Effector memory CD8-positive, alpha-beta T cell (primary cell): ENCODE data around the gene EFCAB12.
"Not testable (repeated sequence)": the region's sequence is repeated elsewhere in the genome, so short reads cannot be mapped to it uniquely, and the experiment has no call there.

ENCODE experiments used
- ATAC-seq: fragments of 150-1000 bp; cut with Tn5 transposase; replicated peaks from 2 replicates; pipeline ENCODE4 v1.10.0; 2021; ENCODE audit warnings: mild to moderate bottlenecking, moderate library complexity
- DNase-seq, 3 experiments: peaks; one replicate each; pipeline ENCODE4 v3.0.0; 2021
- H3K27ac Mint-ChIP-seq, 2 donors: one replicate each; pipeline ENCODE4 v1.8.0; 2022; ENCODE audit warnings: mild to moderate bottlenecking in 2 of 2, mixed read lengths in 2 of 2, moderate library complexity in 2 of 2
- H3K27me3 Mint-ChIP-seq, 2 donors: one replicate each; pipeline ENCODE4 v1.8.0; 2022; ENCODE audit warnings: mixed read lengths in 2 of 2
- H3K36me3 Mint-ChIP-seq: one replicate; pipeline ENCODE4 v1.8.0; 2022; ENCODE audit warnings: mild to moderate bottlenecking, moderate library complexity, mixed read lengths; ENCODE audit not compliant: insufficient read depth
- H3K4me1 Mint-ChIP-seq, 2 donors: one replicate each; pipeline ENCODE4 v1.8.0; 2022; ENCODE audit warnings: low read depth in 2 of 2, mixed read lengths in 2 of 2
- H3K4me3 Mint-ChIP-seq, 2 donors: one replicate each; pipeline ENCODE4 v1.8.0; 2022; ENCODE audit warnings: mild to moderate bottlenecking in 2 of 2, mixed read lengths in 2 of 2, moderate library complexity in 2 of 2
- H3K9me3 Mint-ChIP-seq, 2 donors: one replicate each; pipeline ENCODE4 v1.8.0; 2022; ENCODE audit warnings: mixed read lengths in 2 of 2

Gene EFCAB12

DNA sequence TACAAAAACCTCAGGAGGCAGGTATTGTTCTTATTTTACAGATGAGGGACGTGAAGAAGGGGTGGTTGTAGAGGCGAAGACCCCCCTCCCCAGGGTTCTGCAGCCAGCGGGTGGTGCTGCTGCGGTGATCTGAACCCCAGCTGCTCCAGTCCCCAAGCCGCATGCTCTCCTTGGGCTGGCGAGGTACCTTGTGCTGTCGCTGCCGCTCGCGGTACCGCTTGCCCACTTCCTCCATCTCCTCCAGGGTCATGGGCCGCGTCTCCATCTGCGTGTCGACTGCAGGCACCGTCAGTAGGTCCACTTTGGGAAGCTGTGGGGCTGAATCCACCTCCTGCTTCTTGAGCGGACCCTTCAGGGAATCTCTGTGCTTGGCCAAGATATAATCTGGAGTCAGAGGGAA is 17.5 kb downstream of the EFCAB12 start:
- Mint-ChIP-seq H3K27ac (no peak overlapping the region), H3K9me3 (no peaks in the 10 kb centered on the region), H3K36me3 (no peaks in the 10 kb centered on the region), H3K27me3 (peaks cover 0 to 11% of the 10 kb centered on the region in 2 donors), H3K4me3 (no peak overlapping the region), H3K4me1 (no peaks in the 10 kb centered on the region)
- ATAC-seq (no peak), DNase-seq (no peak)

- H3K4me3 Mint-ChIP-seq, result no peak overlapping the region
- no peak overlapping the region for H3K27ac Mint-ChIP-seq
- DNase-seq (no peak), ATAC-seq (no peak)
- peaks cover 0 to 11% of the 10 kb centered on the region in 2 donors for H3K27me3 Mint-ChIP-seq
- H3K4me1 Mint-ChIP-seq, result no peaks in the 10 kb centered on the region
- no peaks in the 10 kb centered on the region for H3K9me3 Mint-ChIP-seq
- no peaks in the 10 kb centered on the region for H3K36me3 Mint-ChIP-seq
Measured at GRCh38 chr3:129409541-129409940, 18.9 kb downstream of the EFCAB12 start.

- peaks cover 0 to 3% of the 10 kb centered on the region in 2 donors for H3K4me1 Mint-ChIP-seq
- ATAC-seq, result no peak
- H3K36me3 Mint-ChIP-seq, result no peaks in the 10 kb centered on the region
- H3K9me3 Mint-ChIP-seq, result no peaks in the 10 kb centered on the region
- no peak overlapping the region for H3K4me3 Mint-ChIP-seq
- H3K27me3 Mint-ChIP-seq, result no peaks in the 10 kb centered on the region
- no peak for DNase-seq
- H3K27ac Mint-ChIP-seq, result no peak overlapping the region
Measured at GRCh38 chr3:129404610-129405009, 23.8 kb downstream of the EFCAB12 start.

DNA sequence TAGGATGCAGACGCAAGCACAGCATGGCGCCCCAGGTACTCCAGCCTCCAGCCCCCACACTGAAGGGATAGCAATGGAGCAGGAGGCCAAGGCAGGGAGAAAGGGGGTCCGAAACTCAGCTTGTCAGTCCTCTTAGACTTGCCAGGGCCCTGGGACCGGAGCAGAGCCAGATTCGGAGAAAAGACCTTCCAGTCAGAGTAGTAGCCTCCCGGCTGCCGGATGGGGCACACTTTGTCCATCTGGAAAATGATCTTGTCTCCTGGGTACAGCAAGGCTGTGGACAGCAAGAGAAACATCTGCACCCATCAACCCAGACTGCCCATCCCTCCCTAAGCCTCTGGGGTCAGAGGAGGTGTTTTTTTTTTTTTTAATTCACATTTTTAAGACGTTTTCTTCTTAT is 24.3 kb downstream of the EFCAB12 start:
- ATAC-seq, result no peak
- Mint-ChIP-seq H3K9me3 (no peaks in the 10 kb centered on the region), H3K27ac (no peak overlapping the region)

DNA sequence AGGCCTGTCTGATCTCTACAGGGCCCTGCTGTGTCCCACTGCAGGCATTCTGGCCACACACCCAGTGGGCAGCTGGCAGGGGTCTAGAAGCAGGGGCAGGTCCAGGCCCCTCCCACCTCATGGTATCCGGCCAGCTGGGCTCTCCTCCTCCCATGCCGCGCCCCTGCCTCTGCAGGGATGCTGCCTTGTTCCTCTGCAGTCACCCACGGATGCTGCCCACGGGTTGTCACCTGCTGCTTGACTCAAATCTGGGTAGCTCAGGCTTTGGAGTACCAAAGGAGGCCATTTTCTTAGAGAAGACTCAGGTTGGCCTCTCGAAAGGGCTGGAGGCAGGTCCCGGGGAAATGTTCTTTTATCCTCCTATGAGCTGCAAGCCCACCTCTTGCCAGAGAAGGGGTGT is 25.0 kb downstream of the EFCAB12 start:
- Mint-ChIP-seq H3K36me3 (peaks cover 5% of the 10 kb centered on the region), H3K27me3 (no peaks in the 10 kb centered on the region), H3K9me3 (no peaks in the 10 kb centered on the region), H3K27ac (no peak overlapping the region), H3K4me3 (no peak overlapping the region), H3K4me1 (peaks cover 5 to 9% of the 10 kb centered on the region in 2 donors)
- ATAC-seq (no peak), DNase-seq (no peak)

More for the DNA sequence above, 24.3 kb downstream of the EFCAB12 start:
- DNase-seq, result no peak
- H3K27me3 Mint-ChIP-seq, result no peaks in the 10 kb centered on the region
- H3K4me3 Mint-ChIP-seq, result no peak overlapping the region
- H3K4me1 Mint-ChIP-seq, result peaks cover 0 to 3% of the 10 kb centered on the region in 2 donors
- peaks cover under 1% of the 10 kb centered on the region for H3K36me3 Mint-ChIP-seq

- H3K27ac Mint-ChIP-seq, result no peak overlapping the region
Measured at GRCh38 chr3:129402616-129403015, 25.8 kb downstream of the EFCAB12 start.

DNA sequence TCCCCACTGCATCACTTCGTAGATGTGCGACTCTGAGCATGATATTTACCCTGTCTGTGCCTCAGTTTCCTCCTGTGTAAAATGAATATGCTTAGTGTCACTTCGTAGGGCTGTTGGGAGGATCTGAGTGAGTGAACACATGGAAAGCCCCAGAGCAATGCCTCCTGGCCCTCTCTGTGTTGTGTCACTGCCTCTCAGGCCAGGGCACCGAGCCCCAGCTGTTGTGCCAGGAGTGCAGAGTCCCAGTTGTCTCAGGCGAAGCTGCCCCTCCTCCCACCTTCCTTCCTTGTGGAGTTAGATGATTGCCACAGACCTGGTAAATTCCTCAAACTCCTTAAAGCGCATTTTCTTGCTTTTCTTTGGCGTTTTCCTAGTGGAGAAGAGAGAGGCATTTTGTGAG is 26.2 kb downstream of the EFCAB12 start:
- DNase-seq (no peak), ATAC-seq (no peak)
- Mint-ChIP-seq H3K4me1 (peaks cover 16 to 18% of the 10 kb centered on the region in 2 donors), H3K4me3 (no peak overlapping the region), H3K27me3 (no peaks in the 10 kb centered on the region), H3K9me3 (no peaks in the 10 kb centered on the region), H3K27ac (no peak overlapping the region), H3K36me3 (peaks cover 13% of the 10 kb centered on the region)

More at GRCh38 chr3:129402616-129403015, 25.8 kb downstream of the EFCAB12 start:
- Mint-ChIP-seq H3K4me3 (no peak overlapping the region), H3K4me1 (peaks cover 12 to 14% of the 10 kb centered on the region in 2 donors), H3K36me3 (peaks cover 13% of the 10 kb centered on the region), H3K27me3 (no peaks in the 10 kb centered on the region), H3K9me3 (no peaks in the 10 kb centered on the region)
- ATAC-seq (no peak), DNase-seq (no peak)

GRCh38 chr3:129399895-129400357 is 28.5 kb downstream of the EFCAB12 start:
- Mint-ChIP-seq H3K36me3 (peaks cover 21% of the 10 kb centered on the region), H3K4me1 (peaks cover 25 to 29% of the 10 kb centered on the region in 2 donors), H3K27ac (peak overlapping the region; percentile 98 to 99), H3K4me3 (peak overlapping the region; percentile 98), H3K27me3 (no peaks in the 10 kb centered on the region), H3K9me3 (no peaks in the 10 kb centered on the region)
- DNase-seq, result no peak
- no peak for ATAC-seq

GRCh38 chr3:129399145-129399894 is 29.1 kb downstream of the EFCAB12 start:
- no peaks in the 10 kb centered on the region for H3K9me3 Mint-ChIP-seq
- peaks cover 26% of the 10 kb centered on the region for H3K36me3 Mint-ChIP-seq
- peak overlapping the region; percentile 98 for H3K4me3 Mint-ChIP-seq
- peak overlapping the region; percentile 98 to 99 for H3K27ac Mint-ChIP-seq
- peaks cover 30 to 32% of the 10 kb centered on the region in 2 donors for H3K4me1 Mint-ChIP-seq
- no peaks in the 10 kb centered on the region for H3K27me3 Mint-ChIP-seq
- ATAC-seq (peak; percentile 85), DNase-seq (peak; percentile 68 to 77 (median 73))

- Mint-ChIP-seq H3K9me3 (no peaks in the 10 kb centered on the region), H3K4me1 (peaks cover 30 to 32% of the 10 kb centered on the region in 2 donors), H3K27me3 (no peaks in the 10 kb centered on the region), H3K27ac (peak overlapping the region; percentile 98 to 99), H3K4me3 (peak overlapping the region; percentile 98), H3K36me3 (peaks cover 31% of the 10 kb centered on the region)
- DNase-seq, result peak; percentile 5 to 11 (median 8)
- ATAC-seq, result peak; percentile 48
Measured at GRCh38 chr3:129398803-129399144, 29.7 kb downstream of the EFCAB12 start.

DNA sequence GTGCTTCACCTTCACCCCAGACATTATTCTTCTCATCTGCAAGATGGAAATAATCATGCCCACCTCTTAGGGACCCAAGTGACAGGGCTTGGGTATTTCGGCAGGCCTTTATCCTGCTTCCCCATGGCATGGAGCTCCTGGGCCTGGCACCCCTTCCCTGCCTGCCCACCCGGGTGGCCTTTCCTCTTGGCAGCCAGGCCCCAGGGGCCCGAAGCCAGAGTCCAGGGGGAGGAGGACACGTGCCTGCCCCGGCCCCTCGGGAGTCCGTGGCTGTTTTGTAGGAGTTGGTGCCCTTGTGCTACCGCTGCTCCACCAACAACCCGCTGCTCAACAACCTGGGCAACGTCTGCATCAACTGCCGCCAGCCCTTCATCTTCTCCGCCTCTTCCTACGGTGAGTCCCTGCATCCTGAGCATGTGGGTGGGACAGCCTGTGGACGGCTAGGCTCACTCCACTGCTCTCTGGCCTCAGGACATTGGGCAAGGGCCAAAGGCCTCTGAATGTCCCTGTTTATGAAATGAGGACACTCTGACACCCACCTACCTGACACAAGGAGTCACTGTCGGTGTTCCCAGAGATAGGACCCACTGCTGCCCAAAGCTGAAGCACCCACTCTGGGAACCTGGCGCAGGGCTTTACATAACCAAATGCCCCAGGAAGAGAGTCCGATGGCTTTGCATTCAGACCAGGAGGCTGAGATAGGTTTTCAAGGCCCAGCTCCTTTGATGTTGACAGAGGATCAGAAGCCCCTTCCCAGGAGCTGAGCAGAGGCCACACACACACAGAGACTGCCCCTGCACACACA is 34.5 kb downstream of the EFCAB12 start:
- H3K4me3 Mint-ChIP-seq, H3K27me3 Mint-ChIP-seq, H3K9me3 Mint-ChIP-seq, ATAC-seq, DNase-seq: not testable (repeated sequence)
- Mint-ChIP-seq H3K27ac (peak overlapping the region; percentile 23 to 54), H3K36me3 (peaks cover 50% of the 10 kb centered on the region), H3K4me1 (peaks cover 28 to 30% of the 10 kb centered on the region in 2 donors)

DNA sequence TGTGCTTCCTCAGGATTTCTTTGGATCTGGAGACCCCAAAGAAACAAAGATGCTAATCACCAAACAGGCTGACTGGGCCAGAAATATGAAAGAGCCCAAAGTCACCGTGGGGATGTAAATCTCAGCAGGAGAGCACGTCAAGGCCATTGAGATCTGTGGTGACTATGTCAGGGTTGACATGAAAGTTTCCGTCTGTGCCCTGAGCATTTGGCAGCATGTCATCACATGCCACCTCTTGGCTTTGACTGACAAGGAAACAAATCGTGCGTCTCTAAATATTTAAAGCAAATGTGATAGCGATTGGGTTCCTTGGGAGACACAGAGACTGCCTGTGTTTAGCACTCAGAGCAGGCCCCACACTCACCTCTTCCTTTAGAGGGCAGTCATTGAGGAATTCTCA is 35.2 kb downstream of the EFCAB12 start:
- no peaks in the 10 kb centered on the region for H3K27me3 Mint-ChIP-seq
- H3K4me3 Mint-ChIP-seq, result no peak overlapping the region
- no peaks in the 10 kb centered on the region for H3K9me3 Mint-ChIP-seq
- H3K4me1 Mint-ChIP-seq, result peaks cover 21 to 24% of the 10 kb centered on the region in 2 donors
- DNase-seq (no peak), ATAC-seq (no peak)
- no peak overlapping the region for H3K27ac Mint-ChIP-seq
- H3K36me3 Mint-ChIP-seq, result peaks cover 46% of the 10 kb centered on the region

DNA sequence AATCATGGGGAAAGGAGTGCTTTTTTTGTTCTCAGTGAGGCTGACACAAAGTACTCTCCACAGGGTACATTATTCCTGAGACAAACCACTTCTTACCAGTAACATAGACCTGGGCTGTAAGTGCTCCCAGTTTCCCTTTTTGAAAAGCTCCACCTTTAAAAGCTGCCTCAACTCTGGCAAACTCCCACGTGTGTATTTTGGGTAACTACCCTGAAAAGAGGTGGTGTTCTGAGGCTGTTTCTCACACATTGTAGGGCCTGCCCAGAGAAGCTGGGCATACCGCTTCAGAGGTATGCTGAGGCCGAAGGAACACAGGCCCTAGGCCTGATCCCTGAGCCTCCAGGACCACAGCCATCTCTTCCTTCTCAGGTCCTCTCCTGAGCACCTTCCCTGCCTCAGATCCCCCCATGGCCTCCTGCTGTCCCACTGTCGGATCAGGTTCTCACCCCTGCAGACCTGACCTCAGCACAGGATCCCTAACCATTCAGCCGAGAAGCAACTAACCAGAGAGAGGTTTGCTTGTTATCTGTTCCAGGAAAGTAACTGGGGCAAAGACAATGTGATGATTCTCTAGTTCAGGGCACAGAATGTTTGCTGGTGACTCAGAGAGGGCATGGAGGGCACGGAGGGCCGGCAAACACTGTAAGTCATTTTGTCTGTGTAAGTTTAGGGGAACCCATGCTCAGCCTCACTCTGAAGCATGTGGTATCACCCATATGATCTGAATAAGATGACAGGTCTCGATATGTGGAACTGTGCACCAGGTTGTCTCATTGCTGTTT is 36.1 kb downstream of the EFCAB12 start:
- H3K27me3 Mint-ChIP-seq, DNase-seq, ATAC-seq, H3K27ac Mint-ChIP-seq, H3K9me3 Mint-ChIP-seq, H3K4me3 Mint-ChIP-seq: not testable (repeated sequence)
- peaks cover 15% of the 10 kb centered on the region in 2 donors for H3K4me1 Mint-ChIP-seq
- peaks cover 48% of the 10 kb centered on the region for H3K36me3 Mint-ChIP-seq
